Astrocyte (in vitro differentiated cells and primary cell): ENCODE results near the gene ST6GALNAC2. TPM values are rescaled to one million over a fixed set of nuclear protein-coding genes. Genes with fewer than 3 reads are reported as not detected.

ENCODE experiments used
- DNase-seq: peaks from one replicate; pipeline ENCODE4 v3.0.0-alpha.2; 2010; ENCODE audit warnings: low read depth
- FAIRE-seq: peaks from 2 replicates; lab custom pipeline; 2011; peaks lifted over from hg19 to GRCh38; lab: Jason Lieb, UNC
- H2AFZ ChIP-seq: 2 replicates; pipeline ENCODE4 v1.6.0; 2012; ENCODE audit warnings: low read depth, low read length, inconsistent platforms
- H3K27ac ChIP-seq: 2 replicates; pipeline ENCODE4 v1.5.1; 2011; ENCODE audit warnings: low read depth, low read length, inconsistent platforms
- H3K27me3 ChIP-seq: 2 replicates; pipeline ENCODE4 v1.6.0; 2011; ENCODE audit warnings: low read length, inconsistent platforms; ENCODE audit not compliant: insufficient read depth
- H3K36me3 ChIP-seq: 2 replicates; pipeline ENCODE4 v1.5.1; 2011; ENCODE audit warnings: low read length, inconsistent platforms; ENCODE audit not compliant: insufficient read depth
- H3K4me1 ChIP-seq: 2 replicates; pipeline ENCODE4 v1.5.1; 2011; ENCODE audit warnings: low read length, inconsistent platforms; ENCODE audit not compliant: insufficient read depth
- H3K4me2 ChIP-seq: 2 replicates; pipeline ENCODE4 v1.6.0; 2012; ENCODE audit warnings: low read length, inconsistent platforms
- H3K4me3 ChIP-seq: 2 replicates; pipeline ENCODE4 v1.5.1; 2011; ENCODE audit warnings: low read depth, mild to moderate bottlenecking, low read length, inconsistent platforms; ENCODE audit not compliant: insufficient read depth
- H3K79me2 ChIP-seq: 2 replicates; pipeline ENCODE4 v1.6.0; 2012; ENCODE audit warnings: mild to moderate bottlenecking, low read length, inconsistent platforms; ENCODE audit not compliant: insufficient read depth
- H3K9ac ChIP-seq: 2 replicates; pipeline ENCODE4 v1.6.0; 2012; ENCODE audit warnings: mild to moderate bottlenecking, low read length, inconsistent platforms
- H3K9me3 ChIP-seq: 2 replicates; pipeline ENCODE4 v1.5.1; 2012; ENCODE audit warnings: low read depth, mild to moderate bottlenecking, low read length, inconsistent platforms; ENCODE audit not compliant: insufficient read depth
- H4K20me1 ChIP-seq: 2 replicates; pipeline ENCODE4 v1.6.0; 2012; ENCODE audit warnings: low read length, inconsistent platforms; ENCODE audit not compliant: insufficient read depth
- H3K27ac Mint-ChIP-seq: one replicate; pipeline ENCODE4 v1.8.0; 2021; ENCODE audit warnings: mild to moderate bottlenecking, mixed read lengths; ENCODE audit not compliant: unreplicated experiment
- H3K27me3 Mint-ChIP-seq: one replicate; pipeline ENCODE4 v1.8.0; 2021; ENCODE audit warnings: low read depth, mixed read lengths; ENCODE audit not compliant: unreplicated experiment
- H3K36me3 Mint-ChIP-seq: one replicate; pipeline ENCODE4 v1.8.0; 2021; ENCODE audit warnings: low read depth, mixed read lengths; ENCODE audit not compliant: unreplicated experiment
- H3K4me1 Mint-ChIP-seq: one replicate; pipeline ENCODE4 v1.8.0; 2021; ENCODE audit warnings: low read depth, mixed read lengths; ENCODE audit not compliant: unreplicated experiment
- H3K4me3 Mint-ChIP-seq: one replicate; pipeline ENCODE4 v1.8.0; 2021; ENCODE audit warnings: mild to moderate bottlenecking, moderate library complexity, mixed read lengths; ENCODE audit not compliant: unreplicated experiment
- H3K9me3 Mint-ChIP-seq: one replicate; pipeline ENCODE4 v1.8.0; 2021; ENCODE audit warnings: mild to moderate bottlenecking, mixed read lengths; ENCODE audit not compliant: unreplicated experiment
- EZH2 ChIP-seq: IDR thresholded peaks from 2 replicates; pipeline ENCODE4 v1.6.1; 2012; ENCODE audit warnings: mild to moderate bottlenecking, low read length, inconsistent platforms; ENCODE audit not compliant: insufficient read depth
- total RNA-seq: library from RNA; stranded (reverse); gene quantifications from 2 replicates; pipeline ENCODE4 v1.2.1, GENCODE V29; 2021
- TF ChIP-seq, protein P1 (sequence below): IDR thresholded peaks from 2 replicates; pipeline ENCODE4 v1.5.1; 2011; ENCODE audit warnings: low read depth, mild to moderate bottlenecking, inconsistent platforms, low read length, moderate library complexity; ENCODE audit not compliant: insufficient read depth

Gene ST6GALNAC2
- total RNA-seq, 1 donor from 2014 or later = 0.79 TPM

DNA sequence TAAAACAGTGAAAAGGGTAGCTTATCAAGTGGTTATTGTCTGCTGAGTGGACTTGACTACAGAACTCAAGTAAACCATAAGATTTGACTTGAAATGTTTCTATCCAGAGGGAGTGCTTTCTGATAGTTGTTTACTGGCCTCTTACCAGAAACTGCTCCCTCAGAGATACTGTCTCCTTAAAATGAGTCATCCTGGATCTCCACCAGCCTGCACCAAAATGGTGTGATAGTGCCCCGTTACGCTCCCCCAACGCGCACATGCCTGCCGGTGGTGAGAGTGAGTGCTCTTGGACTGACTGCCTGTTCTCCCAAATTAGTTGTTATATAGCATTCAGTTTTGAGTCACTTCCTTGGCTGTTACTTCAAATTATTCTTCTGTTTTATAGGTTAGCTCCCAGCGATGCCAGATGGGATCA, 22.9 kb downstream of the ST6GALNAC2 start:
- peak overlapping the region; percentile 87 for H3K4me2 ChIP-seq
- peaks cover 41% of the 10 kb centered on the region for H3K4me1 ChIP-seq
- no peak overlapping the region for H3K4me3 ChIP-seq
- H3K27me3 Mint-ChIP-seq = no peaks in the 10 kb centered on the region
- peak; percentile 85 for DNase-seq
- no peak overlapping the region for H3K27ac Mint-ChIP-seq
- no peaks in the 10 kb centered on the region for H3K9me3 ChIP-seq
- peaks cover 44% of the 10 kb centered on the region for H3K4me1 Mint-ChIP-seq
- TF ChIP-seq, protein P1, sequence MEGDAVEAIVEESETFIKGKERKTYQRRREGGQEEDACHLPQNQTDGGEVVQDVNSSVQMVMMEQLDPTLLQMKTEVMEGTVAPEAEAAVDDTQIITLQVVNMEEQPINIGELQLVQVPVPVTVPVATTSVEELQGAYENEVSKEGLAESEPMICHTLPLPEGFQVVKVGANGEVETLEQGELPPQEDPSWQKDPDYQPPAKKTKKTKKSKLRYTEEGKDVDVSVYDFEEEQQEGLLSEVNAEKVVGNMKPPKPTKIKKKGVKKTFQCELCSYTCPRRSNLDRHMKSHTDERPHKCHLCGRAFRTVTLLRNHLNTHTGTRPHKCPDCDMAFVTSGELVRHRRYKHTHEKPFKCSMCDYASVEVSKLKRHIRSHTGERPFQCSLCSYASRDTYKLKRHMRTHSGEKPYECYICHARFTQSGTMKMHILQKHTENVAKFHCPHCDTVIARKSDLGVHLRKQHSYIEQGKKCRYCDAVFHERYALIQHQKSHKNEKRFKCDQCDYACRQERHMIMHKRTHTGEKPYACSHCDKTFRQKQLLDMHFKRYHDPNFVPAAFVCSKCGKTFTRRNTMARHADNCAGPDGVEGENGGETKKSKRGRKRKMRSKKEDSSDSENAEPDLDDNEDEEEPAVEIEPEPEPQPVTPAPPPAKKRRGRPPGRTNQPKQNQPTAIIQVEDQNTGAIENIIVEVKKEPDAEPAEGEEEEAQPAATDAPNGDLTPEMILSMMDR = no peak
- no peak for TF ChIP-seq EZH2
- H3K4me3 Mint-ChIP-seq = peak overlapping the region; percentile 25
- peaks cover 82% of the 10 kb centered on the region for H4K20me1 ChIP-seq
- no peak for FAIRE-seq
- H3K27ac ChIP-seq = peak overlapping the region; percentile 28
- no peak overlapping the region for H2AFZ ChIP-seq
- peaks cover 21% of the 10 kb centered on the region for H3K36me3 Mint-ChIP-seq
- peaks cover 31% of the 10 kb centered on the region for H3K36me3 ChIP-seq
- no peaks in the 10 kb centered on the region for H3K27me3 ChIP-seq
- peak overlapping the region; percentile 26 for H3K9ac ChIP-seq
- H3K79me2 ChIP-seq = peaks cover 49% of the 10 kb centered on the region
- no peaks in the 10 kb centered on the region for H3K9me3 Mint-ChIP-seq

DNA sequence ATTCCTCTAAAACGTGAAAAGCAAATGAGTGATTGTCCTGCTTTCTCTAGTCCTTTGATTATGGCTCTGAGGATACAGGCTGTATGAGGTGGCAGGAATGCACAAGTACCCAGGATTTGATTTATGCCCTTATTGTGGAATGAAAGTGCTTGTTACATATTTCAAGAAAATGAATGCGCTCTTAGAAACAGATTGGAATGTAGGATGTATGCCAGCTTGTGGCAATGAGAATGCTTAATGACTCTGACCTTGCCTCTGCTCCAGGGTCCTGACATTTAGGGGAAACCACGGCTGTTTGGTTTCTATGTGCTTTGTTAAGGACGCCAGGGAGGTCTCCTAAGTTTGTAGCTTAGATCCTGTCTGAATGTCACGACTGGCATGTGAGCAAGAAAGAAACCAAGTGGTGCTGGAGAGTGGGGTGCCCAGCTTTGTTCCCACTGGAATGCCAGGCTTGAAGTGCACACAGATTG, 23.8 kb downstream of the ST6GALNAC2 start:
- Histone ChIP-seq H3K9me3 (no peaks in the 10 kb centered on the region), H2AFZ (no peak overlapping the region), H3K4me1 (peaks cover 46% of the 10 kb centered on the region), H3K27ac (peak overlapping the region; percentile 40), H3K4me3 (peak overlapping the region; percentile 32), H3K27me3 (no peaks in the 10 kb centered on the region), H3K4me2 (peak overlapping the region; percentile 87), H3K9ac (peak overlapping the region; percentile 53), H3K36me3 (peaks cover 31% of the 10 kb centered on the region), H4K20me1 (peaks cover 73% of the 10 kb centered on the region), H3K79me2 (peaks cover 52% of the 10 kb centered on the region)
- TF ChIP-seq EZH2 = no peak
- TF ChIP-seq, protein P1 = no peak
- FAIRE-seq = no peak
- H3K4me3 Mint-ChIP-seq = peak overlapping the region; percentile 27
- peak; percentile 52 for DNase-seq
- H3K4me1 Mint-ChIP-seq = peaks cover 44% of the 10 kb centered on the region
- H3K36me3 Mint-ChIP-seq = peaks cover 19% of the 10 kb centered on the region
- peak overlapping the region; percentile 66 for H3K27ac Mint-ChIP-seq
- no peaks in the 10 kb centered on the region for H3K9me3 Mint-ChIP-seq
- H3K27me3 Mint-ChIP-seq = no peaks in the 10 kb centered on the region

DNA sequence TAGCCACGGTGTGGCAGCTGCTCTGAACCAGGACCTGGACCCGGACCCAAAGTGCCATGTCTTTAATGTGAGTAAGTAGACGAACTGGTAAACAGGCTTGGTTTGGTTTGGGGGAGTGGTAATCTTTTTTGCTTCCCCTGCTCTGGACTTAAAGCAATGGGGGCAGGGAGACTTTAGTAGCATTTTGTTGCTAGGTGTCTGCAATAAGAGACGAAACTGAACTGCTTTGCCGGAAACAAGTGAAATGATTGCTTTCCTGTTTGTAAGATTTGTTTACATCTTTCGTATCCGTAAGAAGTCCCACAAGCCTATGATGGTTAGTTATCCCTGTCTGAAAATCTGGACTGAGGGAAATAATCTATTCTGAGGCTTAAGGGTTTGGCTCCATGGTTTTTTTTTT, 24.3 kb downstream of the ST6GALNAC2 start:
- Mint-ChIP-seq H3K4me1 (peaks cover 43% of the 10 kb centered on the region), H3K9me3 (no peaks in the 10 kb centered on the region), H3K27ac (no peak overlapping the region), H3K4me3 (peak overlapping the region; percentile 17), H3K36me3 (peaks cover 18% of the 10 kb centered on the region), H3K27me3 (no peaks in the 10 kb centered on the region)
- peak overlapping the region; percentile 87 for H3K4me2 ChIP-seq
- peak overlapping the region; percentile 32 for H3K4me3 ChIP-seq
- peak overlapping the region; percentile 40 for H3K27ac ChIP-seq
- no peak for FAIRE-seq
- no peak overlapping the region for H2AFZ ChIP-seq
- H3K79me2 ChIP-seq = peaks cover 52% of the 10 kb centered on the region
- no peak for DNase-seq
- no peaks in the 10 kb centered on the region for H3K27me3 ChIP-seq
- H3K36me3 ChIP-seq = peaks cover 31% of the 10 kb centered on the region
- no peaks in the 10 kb centered on the region for H3K9me3 ChIP-seq
- H3K4me1 ChIP-seq = peaks cover 48% of the 10 kb centered on the region
- TF ChIP-seq, protein P1 = no peak
- no peak for TF ChIP-seq EZH2
- peak overlapping the region; percentile 53 for H3K9ac ChIP-seq
- H4K20me1 ChIP-seq = peaks cover 68% of the 10 kb centered on the region
